Mucosa of rectum (tissue), 2 donors: ENCODE measurements around the gene TMEM131.
"Not testable (repeated sequence)": the region's sequence is repeated elsewhere in the genome, so short reads cannot be mapped to it uniquely, and the experiment has no call there.

Experiments used
- H3K27ac ChIP-seq, 2 donors: one replicate each; pipeline ENCODE4 v1.7.0; 2013; ENCODE audit warnings: inconsistent platforms in 2 of 2, low read depth in 2 of 2, low read length in 2 of 2
- H3K27me3 ChIP-seq, 2 donors: one replicate each; pipeline ENCODE4 v1.7.0; 2013; ENCODE audit warnings: low read length in 2 of 2; ENCODE audit not compliant: control insufficient read depth in 2 of 2, insufficient read depth in 2 of 2
- H3K36me3 ChIP-seq, 2 donors: one replicate each; pipeline ENCODE4 v1.7.0; 2013; ENCODE audit warnings: low read length in 2 of 2; ENCODE audit not compliant: control insufficient read depth in 2 of 2, insufficient read depth in 2 of 2
- H3K4me1 ChIP-seq, 2 donors: one replicate each; pipeline ENCODE4 v1.7.0; 2013; ENCODE audit warnings: low read length in 2 of 2, mild to moderate bottlenecking in 1 of 2; ENCODE audit not compliant: control insufficient read depth in 2 of 2, insufficient read depth in 2 of 2
- H3K4me3 ChIP-seq, 2 donors: one replicate each; pipeline ENCODE4 v1.7.0; 2013; ENCODE audit warnings: low read length in 2 of 2
- H3K9ac ChIP-seq, 2 donors: one replicate each; pipeline ENCODE4 v1.7.0; 2013; ENCODE audit warnings: low read length in 2 of 2, low read depth in 1 of 2, mild to moderate bottlenecking in 1 of 2
- H3K9me3 ChIP-seq, 2 donors: one replicate each; pipeline ENCODE4 v1.7.0; 2013; ENCODE audit warnings: low read length in 2 of 2; ENCODE audit not compliant: control insufficient read depth in 2 of 2
- donor health status: healthy.
- donor health status: Normal muscosa, but diverticular disease.

TMEM131 gene

DNA sequence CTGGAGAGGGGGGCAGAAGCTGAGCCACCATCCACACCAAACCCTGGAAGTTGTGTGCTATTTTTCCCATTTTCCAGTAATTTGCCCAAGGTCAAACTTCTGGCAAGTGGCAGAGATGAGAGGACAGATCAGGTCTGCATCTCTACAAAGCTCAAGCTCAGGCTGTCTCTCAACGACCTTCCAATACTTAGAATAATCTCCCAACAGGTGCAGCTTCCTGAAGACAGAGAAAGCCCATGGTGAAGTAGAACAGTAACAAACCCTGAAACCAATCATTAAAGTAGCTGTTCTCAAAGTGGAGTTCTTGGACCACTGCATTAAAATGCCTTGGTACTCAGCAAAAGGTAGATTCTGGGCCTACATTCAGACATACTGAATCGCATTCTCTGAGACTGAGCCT is 37.6 kb downstream of the TMEM131 start:
- Histone ChIP-seq H3K36me3 (no peaks in the 10 kb centered on the region), H3K4me1 (no peaks in the 10 kb centered on the region), H3K9ac (no peak overlapping the region), H3K9me3 (no peaks in the 10 kb centered on the region), H3K27ac (no peak overlapping the region), H3K4me3 (no peak overlapping the region), H3K27me3 (no peaks in the 10 kb centered on the region)

DNA sequence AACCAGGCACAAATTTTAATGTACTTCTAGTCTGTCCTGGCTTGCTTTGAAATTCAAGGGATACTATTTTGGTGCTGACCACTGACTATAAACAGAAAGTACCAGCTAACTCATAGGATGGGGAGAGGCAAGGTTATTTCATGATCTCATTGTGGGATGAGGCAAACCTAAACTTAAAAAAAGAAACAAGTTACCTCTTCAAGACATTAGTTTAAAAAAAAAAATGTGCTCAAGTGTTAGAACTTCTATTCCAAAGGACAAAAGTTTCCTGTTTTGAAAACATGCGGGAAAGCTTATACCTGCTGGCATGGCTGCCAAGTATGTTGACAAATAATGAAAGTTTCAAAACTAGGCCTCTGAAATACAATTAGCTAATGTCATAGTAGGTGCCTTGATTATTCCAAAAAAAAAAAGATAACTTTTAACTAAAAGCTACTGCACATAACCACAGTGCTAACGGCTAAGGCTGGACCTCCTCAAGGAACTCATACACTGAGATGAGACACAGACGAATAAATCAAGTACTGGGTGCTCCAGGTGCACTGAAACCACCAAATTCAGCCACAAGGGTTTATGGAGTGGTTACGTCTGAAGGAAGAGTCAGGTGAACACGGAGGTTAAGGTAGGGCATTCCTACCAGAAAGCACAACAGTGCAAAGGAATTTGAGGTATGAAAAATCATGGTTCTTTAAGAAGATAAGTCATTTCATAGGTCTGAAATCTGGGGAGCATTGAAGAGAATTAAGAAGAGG is 38.1 kb downstream of the TMEM131 start:
- Histone ChIP-seq H3K4me1 (no peaks in the 10 kb centered on the region), H3K4me3 (no peak overlapping the region), H3K27me3 (no peaks in the 10 kb centered on the region), H3K36me3 (no peaks in the 10 kb centered on the region), H3K9ac (no peak overlapping the region), H3K9me3 (no peaks in the 10 kb centered on the region), H3K27ac (no peak overlapping the region)

DNA sequence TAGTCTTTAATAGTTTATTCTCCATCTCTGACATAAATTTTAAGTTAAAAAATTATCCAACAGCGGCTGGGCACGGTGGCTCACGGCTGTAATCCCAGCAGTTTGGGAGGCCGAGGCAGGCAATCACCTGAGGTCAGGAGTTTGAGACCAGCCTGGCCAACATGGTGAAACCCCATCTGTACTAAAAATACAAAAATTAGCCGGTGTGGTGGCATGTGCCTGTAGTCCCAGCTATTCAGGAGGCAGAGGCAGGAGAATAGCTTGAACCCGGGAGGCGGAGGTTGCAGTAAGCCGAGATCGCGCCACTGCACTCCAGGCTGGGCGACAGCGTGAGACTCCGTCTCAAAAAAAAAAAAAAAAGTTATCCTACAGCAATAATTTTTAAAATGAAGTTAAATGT is 39.0 kb downstream of the TMEM131 start:
- not testable (repeated sequence) for H3K9ac ChIP-seq, H3K36me3 ChIP-seq, H3K4me1 ChIP-seq, H3K27me3 ChIP-seq, H3K4me3 ChIP-seq, H3K9me3 ChIP-seq, H3K27ac ChIP-seq

DNA sequence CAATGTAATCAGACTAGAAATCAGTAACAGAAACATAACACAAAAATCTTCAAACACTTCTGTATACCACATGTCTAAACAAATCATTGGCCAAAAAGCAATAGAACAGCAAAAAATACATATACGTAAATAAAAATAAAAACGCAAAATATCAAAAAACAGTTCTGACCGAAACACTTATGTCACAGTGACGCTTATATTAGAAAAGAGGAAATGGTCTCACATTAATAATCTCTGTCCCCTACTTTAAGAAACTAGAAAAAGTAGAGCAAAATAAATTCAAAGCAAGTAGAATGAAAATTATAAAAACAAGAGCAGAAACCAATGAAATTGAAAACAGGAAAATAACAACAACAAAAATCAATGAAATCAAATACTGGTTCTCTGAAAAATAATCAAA is 41.9 kb downstream of the TMEM131 start:
- no peak overlapping the region for H3K4me3 ChIP-seq
- H3K27ac ChIP-seq = no peak overlapping the region
- peaks cover 0 to 3% of the 10 kb centered on the region in 2 donors for H3K36me3 ChIP-seq
- no peaks in the 10 kb centered on the region for H3K27me3 ChIP-seq
- no peaks in the 10 kb centered on the region for H3K9me3 ChIP-seq
- peaks cover 0 to 7% of the 10 kb centered on the region in 2 donors for H3K4me1 ChIP-seq
- H3K9ac ChIP-seq = no peak overlapping the region

DNA sequence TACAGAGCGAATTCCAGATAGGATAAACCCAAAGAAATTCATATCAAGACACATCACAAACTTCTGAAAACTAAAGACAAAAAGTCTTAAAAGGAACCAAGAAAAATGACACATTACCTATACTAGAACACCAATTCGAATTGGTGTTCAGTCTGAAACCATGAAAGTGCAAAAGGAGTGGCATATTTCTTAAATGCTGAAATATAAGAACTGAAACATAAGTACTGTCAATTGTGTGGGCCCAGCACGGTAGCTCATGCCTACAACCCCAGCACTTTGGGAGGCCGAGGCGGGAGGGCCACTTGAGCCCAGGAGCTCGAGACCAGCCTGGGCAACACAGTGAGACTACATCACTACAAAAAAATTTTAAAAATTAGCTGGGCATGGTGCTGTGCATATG is 43.4 kb downstream of the TMEM131 start:
- no peak overlapping the region for H3K4me3 ChIP-seq
- no peaks in the 10 kb centered on the region for H3K27me3 ChIP-seq
- no peaks in the 10 kb centered on the region for H3K9me3 ChIP-seq
- no peak overlapping the region for H3K9ac ChIP-seq
- peaks cover 0 to 7% of the 10 kb centered on the region in 2 donors for H3K4me1 ChIP-seq
- H3K36me3 ChIP-seq = peaks cover 0 to 3% of the 10 kb centered on the region in 2 donors
- H3K27ac ChIP-seq = no peak overlapping the region

DNA sequence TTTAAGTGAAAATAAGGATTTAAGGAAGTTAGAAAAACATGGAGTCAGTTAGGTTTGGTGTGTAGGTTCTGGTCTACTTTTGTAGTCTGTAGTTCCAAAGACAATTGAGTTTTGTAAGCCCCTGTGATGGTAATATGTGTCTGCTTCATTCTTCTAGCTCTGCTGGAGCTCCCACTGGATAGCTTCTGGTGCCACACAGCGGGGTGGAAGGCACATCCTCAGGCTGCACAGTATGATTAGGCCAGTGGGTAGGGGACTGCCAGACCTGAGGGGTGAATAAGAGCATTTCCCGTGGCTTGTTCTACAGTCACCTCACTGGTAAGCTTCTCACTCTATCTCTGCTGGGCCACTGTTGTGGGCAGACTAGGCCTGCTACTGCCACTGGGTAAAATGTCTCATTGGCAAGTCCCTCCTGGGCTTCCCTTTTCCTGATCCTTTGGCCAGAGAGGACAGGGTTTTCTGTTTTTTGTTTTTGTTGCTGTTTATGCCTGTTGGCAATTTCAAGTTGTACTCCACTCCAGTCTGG is 44.5 kb downstream of the TMEM131 start:
- H3K36me3 ChIP-seq = peaks cover 0 to 3% of the 10 kb centered on the region in 2 donors
- no peak overlapping the region for H3K4me3 ChIP-seq
- no peaks in the 10 kb centered on the region for H3K9me3 ChIP-seq
- no peaks in the 10 kb centered on the region for H3K27me3 ChIP-seq
- peaks cover 0 to 7% of the 10 kb centered on the region in 2 donors for H3K4me1 ChIP-seq
- no peak overlapping the region for H3K27ac ChIP-seq
- no peak overlapping the region for H3K9ac ChIP-seq

DNA sequence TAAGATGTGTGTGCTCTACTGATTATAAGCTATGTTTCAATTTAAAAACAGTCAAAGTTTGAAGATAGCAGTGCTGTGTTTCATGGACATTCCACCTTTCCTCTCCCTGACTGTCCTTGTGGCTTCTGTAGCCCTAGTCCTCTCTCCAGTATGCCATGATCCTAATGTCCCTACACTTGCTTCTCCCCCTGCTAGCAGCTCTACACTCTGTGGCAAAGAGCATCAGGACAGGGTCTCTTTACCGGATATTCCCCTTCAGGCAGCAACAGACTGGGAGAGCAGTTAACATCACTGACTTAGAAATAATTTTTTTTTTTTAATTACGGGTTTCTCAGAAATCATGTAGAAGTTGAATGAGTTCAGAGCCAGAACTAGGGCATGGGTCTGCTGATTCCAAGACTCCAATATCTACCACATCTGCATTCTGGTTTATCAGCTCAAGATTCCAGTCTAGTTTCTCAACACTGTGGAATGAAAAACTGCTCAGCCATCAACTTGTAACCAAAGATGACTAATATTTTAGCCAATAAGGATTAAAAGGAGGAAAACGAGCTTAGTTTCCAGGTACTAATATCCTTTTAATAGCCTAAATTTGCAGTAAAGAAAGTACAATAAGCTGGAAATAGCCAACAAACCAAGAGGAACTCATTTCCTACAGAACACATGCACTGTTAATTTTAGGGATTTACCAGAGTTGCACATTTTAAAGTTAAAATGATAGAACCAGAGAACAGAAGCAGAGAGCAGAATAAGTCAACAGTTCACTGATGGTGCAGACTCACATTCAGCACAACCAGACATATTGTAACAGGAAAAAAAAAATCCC is 45.2 kb downstream of the TMEM131 start:
- no peak overlapping the region for H3K9ac ChIP-seq
- peaks cover 0 to 3% of the 10 kb centered on the region in 2 donors for H3K36me3 ChIP-seq
- no peaks in the 10 kb centered on the region for H3K9me3 ChIP-seq
- peaks cover 0 to 7% of the 10 kb centered on the region in 2 donors for H3K4me1 ChIP-seq
- no peaks in the 10 kb centered on the region for H3K27me3 ChIP-seq
- H3K27ac ChIP-seq = no peak overlapping the region
- no peak overlapping the region for H3K4me3 ChIP-seq

DNA sequence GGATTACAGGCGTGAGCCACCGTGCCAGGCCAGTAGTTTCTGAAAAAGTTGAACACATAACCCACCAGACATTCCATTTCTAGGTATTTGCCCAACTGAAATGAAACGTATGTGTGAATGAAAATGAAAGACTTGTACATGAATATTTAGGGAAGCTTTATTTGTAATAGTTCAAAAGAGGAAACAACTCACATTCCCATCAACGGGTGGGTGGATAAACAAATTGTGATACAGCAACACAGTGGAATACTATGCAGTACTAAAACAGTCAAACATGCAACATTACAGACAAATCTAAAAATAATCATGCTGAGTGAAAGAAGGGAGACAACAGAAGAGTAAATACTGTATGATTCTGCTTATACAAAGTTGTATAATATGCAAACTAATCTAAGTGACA is 46.8 kb downstream of the TMEM131 start:
- no peak overlapping the region for H3K27ac ChIP-seq
- H3K4me3 ChIP-seq = no peak overlapping the region
- no peaks in the 10 kb centered on the region for H3K27me3 ChIP-seq
- H3K9ac ChIP-seq = no peak overlapping the region
- peaks cover 0 to 3% of the 10 kb centered on the region in 2 donors for H3K36me3 ChIP-seq
- H3K9me3 ChIP-seq = no peaks in the 10 kb centered on the region
- peaks cover 0 to 7% of the 10 kb centered on the region in 2 donors for H3K4me1 ChIP-seq

DNA sequence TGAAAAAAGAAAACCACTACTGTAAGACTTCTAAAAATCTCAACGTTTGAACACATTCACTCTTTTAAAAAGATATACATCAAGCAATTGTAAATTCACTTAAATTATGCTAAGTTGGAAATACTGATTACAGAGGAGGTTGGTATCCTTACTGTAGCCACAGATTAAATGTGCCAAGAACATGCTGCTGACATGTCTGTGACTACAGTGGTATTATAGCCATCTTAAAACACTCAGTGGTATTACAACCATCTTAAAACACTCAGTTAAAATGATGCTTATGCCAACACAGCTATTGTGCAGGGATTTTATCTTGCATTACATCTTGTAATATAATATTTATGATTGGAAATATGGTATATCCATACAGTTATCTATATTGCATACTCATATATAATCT is 50.0 kb downstream of the TMEM131 start:
- Histone ChIP-seq H3K27me3 (no peaks in the 10 kb centered on the region), H3K36me3 (peaks cover 0 to 3% of the 10 kb centered on the region in 2 donors), H3K9ac (no peak overlapping the region), H3K9me3 (no peaks in the 10 kb centered on the region), H3K27ac (no peak overlapping the region), H3K4me1 (peaks cover 0 to 3% of the 10 kb centered on the region in 2 donors), H3K4me3 (no peak overlapping the region)

DNA sequence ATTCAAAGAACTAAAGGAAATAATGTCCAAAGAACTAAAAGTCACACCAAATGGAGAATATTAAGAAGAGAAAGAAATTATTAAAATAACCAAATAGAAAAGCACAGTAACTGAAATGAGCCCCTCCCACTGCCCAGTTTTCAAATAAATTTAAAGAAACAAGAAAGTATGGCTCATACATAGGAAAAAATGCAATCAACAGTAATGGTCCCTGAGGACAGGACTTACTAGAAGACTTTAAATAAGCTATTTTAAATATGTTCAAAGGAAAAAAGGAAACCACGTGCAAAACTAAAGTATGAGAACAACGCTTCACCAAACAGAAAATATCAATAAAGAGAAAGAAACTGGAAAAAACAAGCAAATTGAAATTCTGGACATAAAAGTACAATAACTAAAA is 58.9 kb downstream of the TMEM131 start:
- Histone ChIP-seq H3K36me3 (no peaks in the 10 kb centered on the region), H3K9ac (no peak overlapping the region), H3K4me3 (no peak overlapping the region), H3K9me3 (no peaks in the 10 kb centered on the region), H3K4me1 (peaks cover 6 to 9% of the 10 kb centered on the region in 2 donors), H3K27me3 (no peaks in the 10 kb centered on the region), H3K27ac (no peak overlapping the region)
